RWPE1 (cell line): ENCODE data around the gene RCAN2.

Source experiments
- CTCF ChIA-PET: fragments of 350-600 bp; sonication (Branson Sonifier 250); formaldehyde crosslinking; extraction: SDS; loops from one replicate; lab custom pipeline; 2021; lab: Yijun Ruan, JAX
- POLR2A ChIA-PET: fragments of 400-600 bp; formaldehyde crosslinking; extraction: SDS; loops from one replicate; lab custom pipeline; 2020; ENCODE audit warnings: antibody characterized with exemption; ENCODE audit not compliant: low non-redundant PET; lab: Yijun Ruan, JAX
- DNase-seq: peaks from one replicate; pipeline ENCODE4 v3.0.0; 2012; ENCODE audit warnings: low spot score
- H3K27ac ChIP-seq: fragments of 450-650 bp; 2 replicates; pipeline ENCODE4 v1.5.1; 2017
- CTCF ChIP-seq: fragments of 450-650 bp; conservative IDR thresholded peaks from 2 replicates; pipeline ENCODE4 v1.5.1; 2017; ENCODE audit warnings: low read depth, mild to moderate bottlenecking

The RCAN2 gene

DNA sequence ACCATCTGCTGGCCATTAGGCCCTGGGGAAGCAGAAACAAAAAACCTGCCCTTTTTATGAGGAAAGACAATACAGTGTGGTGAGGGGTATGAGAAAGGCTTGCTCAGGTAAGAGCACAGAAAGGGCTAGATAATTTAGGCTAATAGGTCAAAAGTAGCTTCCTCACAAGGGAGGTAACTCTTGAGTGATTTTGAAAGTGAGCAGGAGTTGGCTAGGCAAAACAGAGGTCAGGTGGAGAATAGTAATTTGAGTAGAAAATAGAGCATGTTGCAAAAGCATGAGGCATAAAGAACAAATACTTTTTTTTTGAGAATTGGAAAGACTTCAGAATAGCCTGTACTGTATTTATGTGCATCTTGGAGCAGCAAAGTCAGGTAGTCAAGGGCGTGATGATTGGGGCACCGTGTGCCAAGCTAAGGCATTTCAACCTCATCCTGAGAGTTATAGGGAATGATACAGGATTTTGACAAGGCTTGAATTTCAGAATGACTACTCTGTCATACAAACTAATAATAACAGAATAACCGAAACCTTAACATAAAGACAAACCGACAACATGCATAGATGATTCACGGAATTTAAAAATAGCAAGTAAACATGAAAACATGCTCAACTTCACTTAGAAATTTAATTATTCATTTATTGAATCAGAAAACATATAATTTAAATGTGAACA is 197.5 kb downstream of the RCAN2 start:
- H3K27ac ChIP-seq: no peak overlapping the region
- TF ChIP-seq CTCF: no peak
- ChIA-PET POLR2A (no interaction called here), CTCF (interaction anchor here (0.6 kb wide), 2 partner anchors 24 to 337 kb away, joined by 3 to 4 read pairs; no protein-coding TSS in a partner anchor)
- no peak for DNase-seq

DNA sequence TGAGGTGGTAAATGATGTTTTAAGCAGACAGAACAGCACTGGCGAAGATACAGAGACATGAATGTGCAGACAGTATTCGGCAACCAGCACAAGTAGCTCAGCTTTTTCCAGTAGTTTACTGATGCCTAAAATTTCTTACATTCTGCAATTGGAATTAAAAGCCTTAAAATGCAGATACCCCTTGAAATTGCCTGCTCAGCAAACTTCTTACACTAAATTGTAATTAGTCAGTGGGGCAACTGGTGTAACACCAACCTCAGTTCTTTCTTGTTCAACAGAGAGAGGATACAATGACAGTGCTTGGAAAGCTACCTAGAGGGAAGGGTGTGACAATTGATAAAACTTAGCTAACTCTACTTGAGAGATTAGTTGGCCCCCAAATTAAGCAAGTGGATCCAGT is 199.4 kb downstream of the RCAN2 start:
- ChIA-PET CTCF (no interaction called here), POLR2A (no interaction called here)

DNA sequence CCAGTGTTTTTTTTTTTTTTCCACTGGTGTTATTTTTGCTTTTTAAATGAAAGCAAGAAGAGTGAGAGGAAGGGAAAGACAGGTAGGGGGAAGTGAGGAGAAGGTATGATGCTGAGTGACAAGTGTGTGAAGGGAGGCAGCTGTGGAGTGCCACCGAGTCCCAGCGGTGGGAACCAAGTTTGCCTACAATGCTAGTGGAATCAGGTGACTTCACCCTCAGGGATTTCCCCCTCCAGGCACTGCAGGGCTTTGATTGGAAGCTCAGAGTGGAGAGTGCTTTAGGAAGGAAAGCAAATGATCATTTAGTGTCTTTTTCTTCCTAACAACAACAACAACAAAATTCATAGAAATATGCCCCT is 200.0 kb downstream of the RCAN2 start:
- TF ChIP-seq CTCF: no peak
- CTCF ChIA-PET: no interaction called here
- POLR2A ChIA-PET: no interaction called here
- DNase-seq: no peak
- H3K27ac ChIP-seq: no peak overlapping the region

More for the DNA sequence above, 199.4 kb downstream of the RCAN2 start:
- H3K27ac ChIP-seq: no peak overlapping the region
- TF ChIP-seq CTCF: no peak
- DNase-seq: no peak

- TF ChIP-seq CTCF: no peak
- CTCF ChIA-PET: no interaction called here
- no peak overlapping the region for H3K27ac ChIP-seq
- POLR2A ChIA-PET: no interaction called here
- no peak for DNase-seq
Measured at GRCh38 chr6:46290421-46291274, 200.6 kb downstream of the RCAN2 start.

- POLR2A ChIA-PET: no interaction called here
- H3K27ac ChIP-seq: no peak overlapping the region
- TF ChIP-seq CTCF: no peak
- CTCF ChIA-PET: interaction anchor here (0.6 kb wide), 1 partner anchor 36 kb away, joined by 3 read pairs; no protein-coding TSS in a partner anchor
- DNase-seq: no peak
Measured at GRCh38 chr6:46289898-46290297, 201.4 kb downstream of the RCAN2 start.

- ChIA-PET CTCF (interaction anchor here (0.8 kb wide), 1 partner anchor 317 kb away, joined by 3 read pairs; no protein-coding TSS in a partner anchor), POLR2A (no interaction called here)
- no peak for DNase-seq
- no peak for TF ChIP-seq CTCF
- no peak overlapping the region for H3K27ac ChIP-seq
Measured at GRCh38 chr6:46288835-46289234, 202.4 kb downstream of the RCAN2 start.
